ENCODE results near the gene CD300H. TPM values are rescaled to one million over a fixed set of nuclear protein-coding genes. Genes with fewer than 3 reads are reported as not detected.

The CD300H gene
- total RNA-seq, 1 donor from 2014 or later, result not detected

GRCh38 chr17:74606050-74606449 is 38.7 kb upstream of the CD300H start:
- H3K27me3 ChIP-seq, result no peaks in the 10 kb centered on the region
- no peak overlapping the region for H3K27ac ChIP-seq
- DNase-seq (ENCODE audit: low spot score in 2 of 2), result no peak
- intact Hi-C loops (cut with DNase I), result no loop called here
- H3K4me3 ChIP-seq, result no peak overlapping the region
- no peaks in the 10 kb centered on the region for H3K4me1 ChIP-seq
- no peaks in the 10 kb centered on the region for H3K36me3 ChIP-seq
- no peak for TF ChIP-seq CTCF (IDR thresholded peaks at IDR 0.05)
- H3K9me3 ChIP-seq, result no peaks in the 10 kb centered on the region

- TF ChIP-seq CTCF (IDR thresholded peaks at IDR 0.05), result no peak
- no peak overlapping the region for H3K27ac ChIP-seq
Measured at GRCh38 chr17:74605361-74605760, 38.1 kb upstream of the CD300H start.

GRCh38 chr17:74604761-74605160 is 37.5 kb upstream of the CD300H start:
- H3K27me3 ChIP-seq, result no peaks in the 10 kb centered on the region
- H3K4me3 ChIP-seq, result no peak overlapping the region
- no peak for TF ChIP-seq CTCF (IDR thresholded peaks at IDR 0.05)
- H3K4me1 ChIP-seq, result no peaks in the 10 kb centered on the region
- H3K9me3 ChIP-seq, result no peaks in the 10 kb centered on the region
- no peak overlapping the region for H3K27ac ChIP-seq
- H3K36me3 ChIP-seq, result no peaks in the 10 kb centered on the region
- intact Hi-C loops (cut with DNase I), result no loop called here
- no peak for DNase-seq (ENCODE audit: low spot score in 2 of 2)

More at GRCh38 chr17:74605361-74605760, 38.1 kb upstream of the CD300H start:
- no peaks in the 10 kb centered on the region for H3K4me1 ChIP-seq
- intact Hi-C loops (cut with DNase I), result no loop called here
- H3K9me3 ChIP-seq, result no peaks in the 10 kb centered on the region
- no peaks in the 10 kb centered on the region for H3K36me3 ChIP-seq
- H3K27me3 ChIP-seq, result no peaks in the 10 kb centered on the region
- DNase-seq (ENCODE audit: low spot score in 2 of 2), result peak in 1 of 2 donors; percentile 71
- no peak overlapping the region for H3K4me3 ChIP-seq

- H3K4me3 ChIP-seq, result no peak overlapping the region
- intact Hi-C loops (cut with DNase I), result no loop called here
- TF ChIP-seq CTCF (IDR thresholded peaks at IDR 0.05), result no peak
- H3K27me3 ChIP-seq, result no peaks in the 10 kb centered on the region
- H3K27ac ChIP-seq, result no peak overlapping the region
- H3K9me3 ChIP-seq, result no peaks in the 10 kb centered on the region
- no peaks in the 10 kb centered on the region for H3K36me3 ChIP-seq
- no peak for DNase-seq (ENCODE audit: low spot score in 2 of 2)
- no peaks in the 10 kb centered on the region for H3K4me1 ChIP-seq
Measured at GRCh38 chr17:74604200-74604599, 36.9 kb upstream of the CD300H start.

- intact Hi-C loops (cut with DNase I), result no loop called here
Measured at GRCh38 chr17:74603746-74604145, 36.4 kb upstream of the CD300H start.

More at GRCh38 chr17:74603746-74604145, 36.4 kb upstream of the CD300H start:
- TF ChIP-seq CTCF (IDR thresholded peaks at IDR 0.05), result no peak
- H3K4me3 ChIP-seq, result no peak overlapping the region
- no peaks in the 10 kb centered on the region for H3K36me3 ChIP-seq
- H3K27ac ChIP-seq, result no peak overlapping the region
- H3K4me1 ChIP-seq, result no peaks in the 10 kb centered on the region
- no peaks in the 10 kb centered on the region for H3K9me3 ChIP-seq
- no peaks in the 10 kb centered on the region for H3K27me3 ChIP-seq
- no peak for DNase-seq (ENCODE audit: low spot score in 2 of 2)

All from ascending aorta (tissue), 2 donors.